K562 (cell line): ENCODE results near the gene CD74.

ENCODE experiments used
- DPF2 ChIP-seq: fragments of 450-650 bp; IDR thresholded peaks from 2 replicates; pipeline ENCODE4 v1.6.1; 2016
- EZH2 ChIP-seq: IDR thresholded peaks from 2 replicates; pipeline ENCODE4 v1.6.1; 2012; ENCODE audit warnings: low read depth, mild to moderate bottlenecking, inconsistent platforms, low read length, borderline replicate concordance
- HCFC1 ChIP-seq: IDR thresholded peaks from 2 replicates; pipeline ENCODE4 v1.6.1; 2012; ENCODE audit warnings: low read depth, low read length, improper control_type of control experiment
- NRF1 ChIP-seq, 2 experiments: fragments of 450-650 bp; IDR thresholded peaks in 1 of 2; conservative IDR thresholded peaks in 1 of 2; 2 replicates each; pipeline ENCODE4 v1.6.1; 2014; ENCODE audit warnings: mild to moderate bottlenecking in 2 of 2
- RAD51 ChIP-seq: fragments of 450-650 bp; IDR thresholded peaks from 2 replicates; pipeline ENCODE4 v1.7.1; 2016; ENCODE audit warnings: low read depth, mild to moderate bottlenecking, borderline replicate concordance
- STAG1 ChIP-seq: sonication (generic); formaldehyde crosslinking; IDR thresholded peaks from 2 replicates; pipeline ENCODE4 v1.5.0; 2020; ENCODE audit warnings: missing genetic modification reagents, borderline replicate concordance
- TAF1 ChIP-seq: IDR thresholded peaks from 2 replicates; pipeline ENCODE4 v1.6.1; 2011; ENCODE audit warnings: mild to moderate bottlenecking, low read length, moderate library complexity; ENCODE audit not compliant: insufficient read depth, control insufficient read depth, severe bottlenecking; ENCODE audit errors: extremely low read depth
- TF ChIP-seq, protein P1 (sequence below): fragments of 450-650 bp; IDR thresholded peaks from 2 replicates; pipeline ENCODE4 v1.6.1; 2017; ENCODE audit warnings: mild to moderate bottlenecking, moderate library complexity
- TF ChIP-seq, protein P2 (sequence below), 2 experiments: fragments of 450-650 bp; formaldehyde crosslinking in 1 of 2; IDR thresholded peaks; 2 replicates each; pipeline versions ENCODE4 v1.4.0 to v1.6.1; 2014 to 2020; ENCODE audit warnings: mild to moderate bottlenecking in 2 of 2, borderline replicate concordance in 1 of 2, low read depth in 1 of 2

- TF ChIP-seq TAF1 (no peak), EZH2 (no peak), RAD51 (no peak), STAG1 (CRISPR knock-in tag) (no peak), NRF1 (conservative IDR thresholded peaks at IDR 0.05 in 1 of 2, IDR thresholded peaks at IDR 0.05 in 1 of 2) (no peak), HCFC1 (no peak), DPF2 (no peak)
- TF ChIP-seq, protein P1, sequence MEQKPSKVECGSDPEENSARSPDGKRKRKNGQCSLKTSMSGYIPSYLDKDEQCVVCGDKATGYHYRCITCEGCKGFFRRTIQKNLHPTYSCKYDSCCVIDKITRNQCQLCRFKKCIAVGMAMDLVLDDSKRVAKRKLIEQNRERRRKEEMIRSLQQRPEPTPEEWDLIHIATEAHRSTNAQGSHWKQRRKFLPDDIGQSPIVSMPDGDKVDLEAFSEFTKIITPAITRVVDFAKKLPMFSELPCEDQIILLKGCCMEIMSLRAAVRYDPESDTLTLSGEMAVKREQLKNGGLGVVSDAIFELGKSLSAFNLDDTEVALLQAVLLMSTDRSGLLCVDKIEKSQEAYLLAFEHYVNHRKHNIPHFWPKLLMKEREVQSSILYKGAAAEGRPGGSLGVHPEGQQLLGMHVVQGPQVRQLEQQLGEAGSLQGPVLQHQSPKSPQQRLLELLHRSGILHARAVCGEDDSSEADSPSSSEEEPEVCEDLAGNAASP = no peak
- TF ChIP-seq, protein P2, sequence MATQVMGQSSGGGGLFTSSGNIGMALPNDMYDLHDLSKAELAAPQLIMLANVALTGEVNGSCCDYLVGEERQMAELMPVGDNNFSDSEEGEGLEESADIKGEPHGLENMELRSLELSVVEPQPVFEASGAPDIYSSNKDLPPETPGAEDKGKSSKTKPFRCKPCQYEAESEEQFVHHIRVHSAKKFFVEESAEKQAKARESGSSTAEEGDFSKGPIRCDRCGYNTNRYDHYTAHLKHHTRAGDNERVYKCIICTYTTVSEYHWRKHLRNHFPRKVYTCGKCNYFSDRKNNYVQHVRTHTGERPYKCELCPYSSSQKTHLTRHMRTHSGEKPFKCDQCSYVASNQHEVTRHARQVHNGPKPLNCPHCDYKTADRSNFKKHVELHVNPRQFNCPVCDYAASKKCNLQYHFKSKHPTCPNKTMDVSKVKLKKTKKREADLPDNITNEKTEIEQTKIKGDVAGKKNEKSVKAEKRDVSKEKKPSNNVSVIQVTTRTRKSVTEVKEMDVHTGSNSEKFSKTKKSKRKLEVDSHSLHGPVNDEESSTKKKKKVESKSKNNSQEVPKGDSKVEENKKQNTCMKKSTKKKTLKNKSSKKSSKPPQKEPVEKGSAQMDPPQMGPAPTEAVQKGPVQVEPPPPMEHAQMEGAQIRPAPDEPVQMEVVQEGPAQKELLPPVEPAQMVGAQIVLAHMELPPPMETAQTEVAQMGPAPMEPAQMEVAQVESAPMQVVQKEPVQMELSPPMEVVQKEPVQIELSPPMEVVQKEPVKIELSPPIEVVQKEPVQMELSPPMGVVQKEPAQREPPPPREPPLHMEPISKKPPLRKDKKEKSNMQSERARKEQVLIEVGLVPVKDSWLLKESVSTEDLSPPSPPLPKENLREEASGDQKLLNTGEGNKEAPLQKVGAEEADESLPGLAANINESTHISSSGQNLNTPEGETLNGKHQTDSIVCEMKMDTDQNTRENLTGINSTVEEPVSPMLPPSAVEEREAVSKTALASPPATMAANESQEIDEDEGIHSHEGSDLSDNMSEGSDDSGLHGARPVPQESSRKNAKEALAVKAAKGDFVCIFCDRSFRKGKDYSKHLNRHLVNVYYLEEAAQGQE (IDR thresholded peaks at IDR 0.05; ENCODE audit: borderline replicate concordance) = no peak
- TF ChIP-seq, protein P2 (CRISPR knock-in tag; IDR thresholded peaks at IDR 0.05; ENCODE audit: low read depth) = no peak
Observed at GRCh38 chr5:150384701-150385100, 28.0 kb downstream of the CD74 start.
